ENCODE measurements around the gene HEATR1. TPM values are rescaled to one million over a fixed set of nuclear protein-coding genes. Genes with fewer than 3 reads are reported as not detected.

Gene HEATR1
- total RNA-seq, 1 donor = 39.4 TPM

GRCh38 chr1:236623371-236624166 is 19.3 kb upstream of the HEATR1 start:
- no peak overlapping the region for H2AFZ ChIP-seq (ENCODE audit: low read length)
- no peak overlapping the region for H3K4me3 ChIP-seq (ENCODE audit: insufficient read depth, low read length)
- H3K27ac ChIP-seq (ENCODE audit: low read depth, low read length) = no peak overlapping the region
- no peaks in the 10 kb centered on the region for H3K79me2 ChIP-seq (ENCODE audit: insufficient read depth, low read length)
- no peaks in the 10 kb centered on the region for H3K36me3 ChIP-seq (ENCODE audit: insufficient read depth, low read length)
- no peaks in the 10 kb centered on the region for H3K9me3 ChIP-seq (ENCODE audit: low read depth, low read length)
- no peaks in the 10 kb centered on the region for H4K20me1 ChIP-seq (ENCODE audit: insufficient read depth, low read length)
- H3K27me3 ChIP-seq (ENCODE audit: insufficient read depth, low read length) = no peaks in the 10 kb centered on the region
- no peak for DNase-seq (ENCODE audit: insufficient read length, low spot score, missing footprints)
- no peak overlapping the region for H3K4me2 ChIP-seq (ENCODE audit: insufficient read depth, low read length)
- TF ChIP-seq CTCF (IDR thresholded peaks at IDR 0.05; ENCODE audit: extremely low read depth, low read depth, low read length) = no peak
- no peaks in the 10 kb centered on the region for H3K4me1 ChIP-seq (ENCODE audit: insufficient read depth, low read length)

GRCh38 chr1:236622407-236622806 is 18.1 kb upstream of the HEATR1 start:
- DNase-seq (ENCODE audit: insufficient read length, low spot score, missing footprints) = no peak
- H3K36me3 ChIP-seq (ENCODE audit: insufficient read depth, low read length) = no peaks in the 10 kb centered on the region
- no peaks in the 10 kb centered on the region for H3K4me1 ChIP-seq (ENCODE audit: insufficient read depth, low read length)
- no peaks in the 10 kb centered on the region for H3K9me3 ChIP-seq (ENCODE audit: low read depth, low read length)
- H3K79me2 ChIP-seq (ENCODE audit: insufficient read depth, low read length) = no peaks in the 10 kb centered on the region
- no peaks in the 10 kb centered on the region for H3K27me3 ChIP-seq (ENCODE audit: insufficient read depth, low read length)
- H3K4me2 ChIP-seq (ENCODE audit: insufficient read depth, low read length) = no peak overlapping the region
- no peak overlapping the region for H3K27ac ChIP-seq (ENCODE audit: low read depth, low read length)
- no peak for TF ChIP-seq CTCF (IDR thresholded peaks at IDR 0.05; ENCODE audit: extremely low read depth, low read depth, low read length)
- no peaks in the 10 kb centered on the region for H4K20me1 ChIP-seq (ENCODE audit: insufficient read depth, low read length)
- no peak overlapping the region for H3K4me3 ChIP-seq (ENCODE audit: insufficient read depth, low read length)
- no peak overlapping the region for H2AFZ ChIP-seq (ENCODE audit: low read length)

GRCh38 chr1:236619398-236619797 is 15.1 kb upstream of the HEATR1 start:
- DNase-seq (ENCODE audit: insufficient read length, low spot score, missing footprints) = no peak
- Histone ChIP-seq H3K36me3 (ENCODE audit: insufficient read depth, low read length) (no peaks in the 10 kb centered on the region), H3K4me2 (ENCODE audit: insufficient read depth, low read length) (no peak overlapping the region), H3K27me3 (ENCODE audit: insufficient read depth, low read length) (no peaks in the 10 kb centered on the region), H3K79me2 (ENCODE audit: insufficient read depth, low read length) (no peaks in the 10 kb centered on the region), H3K27ac (ENCODE audit: low read depth, low read length) (no peak overlapping the region), H4K20me1 (ENCODE audit: insufficient read depth, low read length) (no peaks in the 10 kb centered on the region), H3K4me3 (ENCODE audit: insufficient read depth, low read length) (no peak overlapping the region), H3K4me1 (ENCODE audit: insufficient read depth, low read length) (no peaks in the 10 kb centered on the region), H3K9me3 (ENCODE audit: low read depth, low read length) (no peaks in the 10 kb centered on the region), H2AFZ (ENCODE audit: low read length) (no peak overlapping the region)
- no peak for TF ChIP-seq CTCF (IDR thresholded peaks at IDR 0.05; ENCODE audit: extremely low read depth, low read depth, low read length)

- H3K4me3 ChIP-seq (ENCODE audit: insufficient read depth, low read length) = no peak overlapping the region
- H3K27ac ChIP-seq (ENCODE audit: low read depth, low read length) = no peak overlapping the region
- no peak for TF ChIP-seq CTCF (IDR thresholded peaks at IDR 0.05; ENCODE audit: extremely low read depth, low read depth, low read length)
- no peaks in the 10 kb centered on the region for H3K9me3 ChIP-seq (ENCODE audit: low read depth, low read length)
- no peaks in the 10 kb centered on the region for H3K27me3 ChIP-seq (ENCODE audit: insufficient read depth, low read length)
- no peak for DNase-seq (ENCODE audit: insufficient read length, low spot score, missing footprints)
- H2AFZ ChIP-seq (ENCODE audit: low read length) = no peak overlapping the region
- no peaks in the 10 kb centered on the region for H3K4me1 ChIP-seq (ENCODE audit: insufficient read depth, low read length)
- no peaks in the 10 kb centered on the region for H3K36me3 ChIP-seq (ENCODE audit: insufficient read depth, low read length)
- no peaks in the 10 kb centered on the region for H4K20me1 ChIP-seq (ENCODE audit: insufficient read depth, low read length)
- H3K4me2 ChIP-seq (ENCODE audit: insufficient read depth, low read length) = no peak overlapping the region
- no peaks in the 10 kb centered on the region for H3K79me2 ChIP-seq (ENCODE audit: insufficient read depth, low read length)
These were observed 14.2 kb upstream of the HEATR1 start for GRCh38 chr1:236618507-236618906.
